ENCODE data around the gene PTPRG.

The PTPRG gene

GRCh38 chr3:61990327-61991027 lies 429.1 kb downstream of the PTPRG start:
- no peak overlapping the region for H3K27ac ChIP-seq
- TF ChIP-seq CTCF (IDR thresholded peaks at IDR 0.05; ENCODE audit: low read depth, low read length, missing control alignments) = no peak
- in situ Hi-C loops (cut with HindIII; ENCODE audit: low pct_ligation_motif_present, low sequenced_read_pairs) = no loop called here
- no peak for DNase-seq
- H3K27me3 ChIP-seq (replicated peaks) = no peaks in the 10 kb centered on the region
- no peak overlapping the region for H3K4me3 ChIP-seq (ENCODE audit: low read depth, low read length)
- H3K36me3 ChIP-seq (replicated peaks) = no peaks in the 10 kb centered on the region

GRCh38 chr3:61991706-61992105 lies 430.3 kb downstream of the PTPRG start:
- in situ Hi-C loops (cut with HindIII; ENCODE audit: low pct_ligation_motif_present, low sequenced_read_pairs) = no loop called here
- no peaks in the 10 kb centered on the region for H3K27me3 ChIP-seq (replicated peaks)
- no peak for DNase-seq
- no peak for TF ChIP-seq CTCF (IDR thresholded peaks at IDR 0.05; ENCODE audit: low read depth, low read length, missing control alignments)
- H3K36me3 ChIP-seq (replicated peaks) = no peaks in the 10 kb centered on the region
- no peak overlapping the region for H3K4me3 ChIP-seq (ENCODE audit: low read depth, low read length)
- no peak overlapping the region for H3K27ac ChIP-seq

- no peak for DNase-seq
- in situ Hi-C loops (cut with HindIII; ENCODE audit: low pct_ligation_motif_present, low sequenced_read_pairs) = no loop called here
- Histone ChIP-seq H3K27me3 (replicated peaks) (no peaks in the 10 kb centered on the region), H3K27ac (no peak overlapping the region), H3K36me3 (replicated peaks) (no peaks in the 10 kb centered on the region), H3K4me3 (ENCODE audit: low read depth, low read length) (no peak overlapping the region)
- no peak for TF ChIP-seq CTCF (IDR thresholded peaks at IDR 0.05; ENCODE audit: low read depth, low read length, missing control alignments)
Observed at GRCh38 chr3:61996366-61996765, 435.0 kb downstream of the PTPRG start.

GRCh38 chr3:61997101-61997500 lies 435.7 kb downstream of the PTPRG start:
- Histone ChIP-seq H3K27me3 (replicated peaks) (no peaks in the 10 kb centered on the region), H3K27ac (no peak overlapping the region), H3K36me3 (replicated peaks) (no peaks in the 10 kb centered on the region), H3K4me3 (ENCODE audit: low read depth, low read length) (no peak overlapping the region)
- no peak for TF ChIP-seq CTCF (IDR thresholded peaks at IDR 0.05; ENCODE audit: low read depth, low read length, missing control alignments)
- no peak for DNase-seq
- in situ Hi-C loops (cut with HindIII; ENCODE audit: low pct_ligation_motif_present, low sequenced_read_pairs) = no loop called here

- DNase-seq = no peak
- H3K27me3 ChIP-seq (replicated peaks) = no peaks in the 10 kb centered on the region
- no peak overlapping the region for H3K27ac ChIP-seq
- no peak overlapping the region for H3K4me3 ChIP-seq (ENCODE audit: low read depth, low read length)
- H3K36me3 ChIP-seq (replicated peaks) = no peaks in the 10 kb centered on the region
- in situ Hi-C loops (cut with HindIII; ENCODE audit: low pct_ligation_motif_present, low sequenced_read_pairs) = no loop called here
- no peak for TF ChIP-seq CTCF (IDR thresholded peaks at IDR 0.05; ENCODE audit: low read depth, low read length, missing control alignments)
Observed at GRCh38 chr3:62003835-62004234, 442.5 kb downstream of the PTPRG start.

- no peak for DNase-seq
- no peak overlapping the region for H3K27ac ChIP-seq
- in situ Hi-C loops (cut with HindIII; ENCODE audit: low pct_ligation_motif_present, low sequenced_read_pairs) = no loop called here
- no peaks in the 10 kb centered on the region for H3K36me3 ChIP-seq (replicated peaks)
- TF ChIP-seq CTCF (IDR thresholded peaks at IDR 0.05; ENCODE audit: low read depth, low read length, missing control alignments) = no peak
- no peaks in the 10 kb centered on the region for H3K27me3 ChIP-seq (replicated peaks)
- no peak overlapping the region for H3K4me3 ChIP-seq (ENCODE audit: low read depth, low read length)
Observed at GRCh38 chr3:62007036-62007435, 445.7 kb downstream of the PTPRG start.

Measured in brain microvascular endothelial cell (primary cell).